HL-60 (cell line): ENCODE results near the gene C1D.

Experiments
- DNase-seq, 2 experiments: peaks; one replicate each; pipeline ENCODE4 v3.0.0-alpha.2; 2010 to 2020; ENCODE audit warnings: low read depth in 1 of 2, low spot score in 1 of 2
- H3K27ac ChIP-seq: fragments of 250-450 bp; sonication (Bioruptor Pico); replicated peaks from 2 replicates; pipeline ENCODE4 v1.5.1; 2020; ENCODE audit warnings: mild to moderate bottlenecking, moderate library complexity
- H3K27me3 ChIP-seq: fragments of 250-450 bp; sonication (Bioruptor Pico); 2 replicates; pipeline ENCODE4 v1.5.1; 2021; ENCODE audit warnings: mild to moderate bottlenecking, moderate library complexity; ENCODE audit not compliant: insufficient read depth, poor library complexity, severe bottlenecking
- H3K4me3 ChIP-seq: replicated peaks from 2 replicates; pipeline ENCODE4 v1.5.1; 2011; ENCODE audit warnings: mild to moderate bottlenecking, control low read depth, low read length; ENCODE audit not compliant: insufficient read depth
- GABPA ChIP-seq: IDR thresholded peaks from 2 replicates; pipeline ENCODE4 v1.6.1; 2012; ENCODE audit warnings: low read depth
- POLR2AphosphoS5 ChIP-seq: IDR thresholded peaks from 2 replicates; pipeline ENCODE4 v1.6.1; 2012; ENCODE audit warnings: low read depth
- REST ChIP-seq: IDR thresholded peaks from 2 replicates; pipeline ENCODE4 v1.6.1; 2012; ENCODE audit warnings: low read depth; ENCODE audit not compliant: insufficient replicate concordance
- SPI1 ChIP-seq: IDR thresholded peaks from 2 replicates; pipeline ENCODE4 v1.6.1; 2012; ENCODE audit warnings: low read depth, mild to moderate bottlenecking, borderline replicate concordance
- TF ChIP-seq, protein P1 (sequence below): IDR thresholded peaks from one replicate; pipeline ENCODE4 v1.5.1; 2011; ENCODE audit warnings: low read length, control low read depth, inconsistent platforms; ENCODE audit not compliant: insufficient read depth

C1D gene

DNA sequence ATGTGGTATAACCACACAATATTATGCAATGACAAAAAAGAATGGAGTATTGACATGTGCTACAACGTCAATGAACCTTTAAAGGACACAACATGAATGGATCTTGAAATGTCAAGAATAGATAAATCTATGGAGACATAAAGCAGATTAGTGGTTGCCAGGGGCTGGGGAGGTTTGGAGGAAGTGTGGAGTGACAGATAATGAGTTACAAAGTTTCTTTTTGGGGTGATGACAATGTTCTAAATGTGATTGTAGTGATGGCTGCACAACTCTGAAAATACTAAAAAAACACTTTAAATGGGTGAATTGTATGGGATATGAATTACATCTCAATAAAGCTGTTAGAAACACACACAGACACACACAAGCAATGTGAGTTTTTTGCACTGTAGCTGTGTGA lies 37.4 kb upstream of the C1D start:
- TF ChIP-seq REST, result no peak
- TF ChIP-seq POLR2AphosphoS5, result no peak
- Histone ChIP-seq H3K27me3 (no peaks in the 10 kb centered on the region), H3K27ac (no peak overlapping the region), H3K4me3 (no peak overlapping the region)
- DNase-seq, result no peak

- Histone ChIP-seq H3K27me3 (no peaks in the 10 kb centered on the region), H3K4me3 (no peak overlapping the region), H3K27ac (no peak overlapping the region)
- DNase-seq, result no peak
- TF ChIP-seq GABPA (no peak), SPI1 (no peak), POLR2AphosphoS5 (no peak), REST (no peak)
- TF ChIP-seq, protein P1, sequence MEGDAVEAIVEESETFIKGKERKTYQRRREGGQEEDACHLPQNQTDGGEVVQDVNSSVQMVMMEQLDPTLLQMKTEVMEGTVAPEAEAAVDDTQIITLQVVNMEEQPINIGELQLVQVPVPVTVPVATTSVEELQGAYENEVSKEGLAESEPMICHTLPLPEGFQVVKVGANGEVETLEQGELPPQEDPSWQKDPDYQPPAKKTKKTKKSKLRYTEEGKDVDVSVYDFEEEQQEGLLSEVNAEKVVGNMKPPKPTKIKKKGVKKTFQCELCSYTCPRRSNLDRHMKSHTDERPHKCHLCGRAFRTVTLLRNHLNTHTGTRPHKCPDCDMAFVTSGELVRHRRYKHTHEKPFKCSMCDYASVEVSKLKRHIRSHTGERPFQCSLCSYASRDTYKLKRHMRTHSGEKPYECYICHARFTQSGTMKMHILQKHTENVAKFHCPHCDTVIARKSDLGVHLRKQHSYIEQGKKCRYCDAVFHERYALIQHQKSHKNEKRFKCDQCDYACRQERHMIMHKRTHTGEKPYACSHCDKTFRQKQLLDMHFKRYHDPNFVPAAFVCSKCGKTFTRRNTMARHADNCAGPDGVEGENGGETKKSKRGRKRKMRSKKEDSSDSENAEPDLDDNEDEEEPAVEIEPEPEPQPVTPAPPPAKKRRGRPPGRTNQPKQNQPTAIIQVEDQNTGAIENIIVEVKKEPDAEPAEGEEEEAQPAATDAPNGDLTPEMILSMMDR, result no peak
Measured at GRCh38 chr2:68099260-68099659, 36.5 kb upstream of the C1D start.

- no peaks in the 10 kb centered on the region for H3K27me3 ChIP-seq
- no peak overlapping the region for H3K4me3 ChIP-seq
- no peak overlapping the region for H3K27ac ChIP-seq
- TF ChIP-seq SPI1, result no peak
- TF ChIP-seq POLR2AphosphoS5, result no peak
- TF ChIP-seq, protein P1, result no peak
- TF ChIP-seq GABPA, result no peak
- TF ChIP-seq REST, result no peak
- no peak for DNase-seq
Measured at GRCh38 chr2:68098291-68098797, 35.5 kb upstream of the C1D start.
